Sciatic nerve (tissue), 2 donors: ENCODE measurements around the gene LAMC3. TPM values are rescaled to one million over a fixed set of nuclear protein-coding genes. Genes with fewer than 3 reads are reported as not detected.
A peak's percentile ranks its signal among the peaks of the same experiment; 100 is the strongest.
"Not testable (repeated sequence)": the region's sequence is repeated elsewhere in the genome, so short reads cannot be mapped to it uniquely, and the experiment has no call there.

Experiments used
- ATAC-seq: fragments of 200-7000 bp; cut with Tn5 transposase; one replicate; pipeline ENCODE4 v1.9.1; 2020; ENCODE audit warnings: mild to moderate bottlenecking, moderate library complexity
- DNase-seq: peaks from one replicate; pipeline ENCODE4 v3.0.0-alpha.2; 2020; ENCODE audit warnings: low spot score
- intact Hi-C: fragments of 100-400 bp; cut with DNase I; formaldehyde crosslinking; loops from one replicate; pipeline ENCODE4 v1.14.2; 2022
- total RNA-seq: library from RNA; stranded (reverse); fragmentation: NEBNext Ultra II Directional; extraction: Animal tissue kit (Norgen Biotek cat#: 25700); gene quantifications from one replicate; pipeline ENCODE4 v1.2.1, GENCODE V29; 2021
- donor health status: DM: no; HTN: no; CAD: no.
- donor health status: DM: no; HTN: no; CAD: no.

LAMC3 gene
- total RNA-seq, 1 donor from 2014 or later = 0.36 TPM

DNA sequence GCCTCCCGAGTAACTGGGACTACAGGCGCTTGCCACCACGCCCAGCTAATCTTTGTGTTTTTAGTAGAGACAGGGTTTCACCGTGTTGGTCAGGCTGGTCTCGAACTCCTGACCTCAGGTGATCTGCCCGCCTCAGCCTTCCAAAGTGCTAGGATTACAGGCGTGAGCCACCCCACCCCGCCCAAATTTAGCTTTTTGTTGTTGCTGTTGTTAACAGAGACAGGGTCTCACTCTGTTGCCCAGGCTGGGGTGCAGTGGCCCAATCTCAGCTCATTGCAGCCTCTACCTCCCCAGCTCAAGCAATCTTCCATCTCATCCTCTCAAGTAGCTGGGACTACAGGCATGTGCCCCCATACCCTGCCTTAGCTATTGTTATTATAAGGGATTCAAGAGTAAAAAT, 90.9 kb downstream of the LAMC3 start:
- intact Hi-C loops, ATAC-seq, DNase-seq: not testable (repeated sequence)

DNA sequence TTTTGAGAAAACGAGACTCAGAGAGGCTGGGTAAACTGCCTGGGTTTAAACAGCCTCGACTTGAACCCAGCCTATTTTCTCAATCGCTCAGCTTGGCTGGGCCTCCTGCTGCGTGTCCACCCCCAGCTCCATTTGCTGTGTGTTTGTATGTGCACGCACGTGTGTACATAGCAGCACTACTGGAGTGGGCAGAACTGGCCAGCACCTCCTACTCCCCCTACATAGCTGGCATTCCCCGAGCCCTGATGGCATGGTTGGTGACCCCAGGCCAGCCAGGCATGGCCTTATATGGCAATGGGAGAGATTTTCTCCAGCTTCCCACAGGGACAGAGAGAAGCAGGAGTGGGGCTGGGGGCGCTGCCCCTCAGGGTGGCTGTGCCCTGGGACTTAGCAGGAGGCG, 91.5 kb downstream of the LAMC3 start:
- DNase-seq (no peak), ATAC-seq (peak; percentile 42)
- intact Hi-C loops = no loop called here

DNA sequence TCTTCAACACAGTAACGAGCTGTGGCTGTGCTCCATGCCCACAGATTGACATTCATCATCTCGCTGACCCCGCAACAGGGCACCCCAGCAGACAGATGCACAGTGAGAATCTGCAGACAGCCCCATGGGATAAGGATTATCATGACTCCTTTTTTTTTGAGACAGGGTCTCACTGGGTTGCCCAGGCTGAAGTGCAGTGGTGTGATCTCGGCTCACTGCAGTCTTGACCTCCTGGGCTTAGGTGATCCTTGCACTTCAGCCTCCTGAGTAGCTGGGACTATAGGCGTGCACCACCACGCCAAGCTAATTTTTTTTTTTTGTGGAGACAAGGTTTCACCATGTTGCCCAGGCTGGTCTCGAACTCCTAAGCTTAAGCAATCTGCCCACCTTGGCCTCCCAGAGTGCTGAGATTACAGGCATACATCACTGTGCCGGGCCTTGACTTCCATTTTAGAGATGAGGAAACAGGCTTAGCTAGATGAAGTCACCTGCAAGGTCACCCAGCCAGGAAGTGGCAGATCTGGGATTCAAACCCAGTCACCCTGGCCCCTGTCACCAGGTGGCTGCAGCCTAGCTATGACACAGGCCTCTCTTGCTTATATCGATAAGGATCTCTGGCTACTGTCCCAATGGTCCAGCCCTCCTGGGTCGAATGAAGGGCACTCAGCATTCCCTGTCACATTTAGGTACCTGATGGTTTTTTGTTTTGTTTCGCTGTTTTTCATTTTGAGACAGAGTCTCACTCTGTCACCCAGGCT, 92.4 kb downstream of the LAMC3 start:
- ATAC-seq = no peak
- no peak for DNase-seq
- intact Hi-C loops = no loop called here

GRCh38 chr9:131103024-131103423, 94.0 kb downstream of the LAMC3 start:
- ATAC-seq (no peak), DNase-seq (no peak)
- intact Hi-C loops = no loop called here

GRCh38 chr9:131103535-131103934, 94.6 kb downstream of the LAMC3 start:
- ATAC-seq (no peak), DNase-seq (no peak)
- intact Hi-C loops = no loop called here

GRCh38 chr9:131104016-131104740, 95.2 kb downstream of the LAMC3 start:
- intact Hi-C loops = no loop called here
- DNase-seq (no peak), ATAC-seq (no peak)

DNA sequence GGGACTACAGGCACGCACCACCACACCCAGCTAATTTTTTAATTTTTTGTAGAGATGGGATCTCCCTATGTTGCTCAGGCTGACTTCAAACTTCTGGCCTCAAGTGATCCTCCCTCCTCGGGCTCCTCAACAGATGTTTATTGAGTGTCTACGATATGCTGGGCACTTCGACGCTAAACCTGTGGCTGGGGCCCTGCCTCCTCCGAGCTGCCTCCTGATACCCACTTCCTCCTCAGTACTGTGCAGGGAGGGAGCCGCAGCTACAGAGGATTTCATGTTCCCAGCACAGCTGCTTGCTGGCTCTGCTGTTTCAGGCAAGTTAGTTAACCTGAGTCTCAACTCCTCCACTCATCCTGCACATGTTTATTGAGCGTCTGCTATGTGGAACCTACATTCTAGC, 97.0 kb downstream of the LAMC3 start:
- intact Hi-C loops = no loop called here
- DNase-seq (no peak), ATAC-seq (no peak)

DNA sequence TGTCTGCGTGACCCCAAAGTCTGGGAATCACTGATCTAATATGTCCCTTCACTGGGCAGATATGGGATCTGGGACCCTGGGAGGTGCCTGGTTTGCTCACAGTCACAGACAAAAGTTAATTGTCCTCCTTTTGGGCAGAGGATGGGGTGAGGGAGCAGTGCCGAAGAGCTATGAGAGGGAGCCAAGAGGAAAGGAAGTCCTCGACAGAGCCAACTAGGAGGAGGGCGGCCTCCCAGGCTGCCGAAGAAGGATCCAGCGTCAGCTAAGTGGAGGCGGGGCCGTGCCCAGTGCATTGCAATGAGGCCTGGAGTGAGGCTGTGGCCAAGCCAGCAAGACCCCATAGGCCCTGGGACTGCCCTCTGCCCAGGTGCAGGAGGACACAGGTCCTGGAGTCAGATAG, 98.8 kb downstream of the LAMC3 start:
- DNase-seq = peak; percentile 73
- intact Hi-C loops = no loop called here
- ATAC-seq = peak; percentile 59

- intact Hi-C loops = no loop called here
- ATAC-seq (no peak), DNase-seq (no peak)
These were observed 102.3 kb downstream of the LAMC3 start for GRCh38 chr9:131111186-131111853.

- intact Hi-C loops = no loop called here
- DNase-seq = peak; percentile 74
- peak; percentile 77 for ATAC-seq
These were observed 102.9 kb downstream of the LAMC3 start for GRCh38 chr9:131111854-131112311.

GRCh38 chr9:131112374-131113154, 103.6 kb downstream of the LAMC3 start:
- ATAC-seq = no peak
- DNase-seq = peak; percentile 53
- intact Hi-C loops = no loop called here

DNA sequence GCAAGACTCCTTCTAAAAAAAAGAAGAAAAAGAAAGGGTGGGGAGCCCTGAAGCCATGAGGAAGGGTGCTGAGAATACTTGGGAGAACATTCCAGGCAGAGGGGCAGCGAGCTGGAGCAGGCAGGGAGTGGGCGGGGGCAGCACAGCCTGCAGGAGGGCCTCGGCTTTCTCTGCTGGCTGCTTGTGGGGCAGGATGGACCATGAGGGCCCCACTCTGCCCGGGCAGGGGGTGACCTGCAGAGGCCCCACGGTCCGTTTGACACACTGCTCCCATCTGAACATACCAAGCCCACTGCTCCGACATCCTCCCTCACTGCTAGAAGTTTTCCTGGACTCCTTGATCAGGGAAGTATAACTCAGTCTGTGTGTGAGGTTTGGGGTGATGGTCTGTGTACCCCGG, 104.7 kb downstream of the LAMC3 start:
- intact Hi-C loops = no loop called here
- DNase-seq = no peak
- ATAC-seq = no peak

DNA sequence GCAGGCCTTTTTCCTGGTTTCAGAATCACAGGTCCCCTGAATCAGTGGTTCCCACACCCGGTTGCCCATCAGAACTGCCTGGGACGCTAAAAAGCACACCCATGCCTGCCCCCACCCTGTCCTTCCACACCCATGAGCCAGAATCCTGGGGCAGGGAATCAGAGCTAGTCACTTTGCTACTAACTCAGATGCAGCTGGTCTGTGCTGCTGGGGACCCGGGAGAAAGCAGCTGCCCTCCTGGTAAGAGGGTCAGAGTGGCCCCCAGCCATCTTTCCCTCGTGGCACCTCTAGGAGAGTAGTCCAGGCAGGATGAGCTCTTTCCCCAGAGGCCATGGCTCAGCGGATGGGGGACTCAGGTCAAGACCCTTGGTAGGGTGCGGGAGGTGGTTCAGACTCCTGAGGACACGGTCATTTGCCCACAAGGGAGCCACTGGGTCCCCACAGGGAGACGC, 105.1 kb downstream of the LAMC3 start:
- intact Hi-C loops = no loop called here
- ATAC-seq (no peak), DNase-seq (peak; percentile 52)

GRCh38 chr9:131115360-131115742, 106.4 kb downstream of the LAMC3 start:
- intact Hi-C loops, ATAC-seq, DNase-seq: not testable (repeated sequence)

- ATAC-seq (peak; percentile 41), DNase-seq (no peak)
- intact Hi-C loops = no loop called here
These were observed 107.5 kb downstream of the LAMC3 start for GRCh38 chr9:131116281-131117120.

GRCh38 chr9:131117121-131117761, 108.3 kb downstream of the LAMC3 start:
- intact Hi-C loops = no loop called here
- DNase-seq (no peak), ATAC-seq (no peak)

GRCh38 chr9:131117762-131118145, 108.8 kb downstream of the LAMC3 start:
- ATAC-seq (no peak), DNase-seq (no peak)
- intact Hi-C loops = no loop called here

- intact Hi-C loops = no loop called here
- no peak for DNase-seq
These were observed 110.6 kb downstream of the LAMC3 start for GRCh38 chr9:131119600-131119999.

More at GRCh38 chr9:131119600-131119999, 110.6 kb downstream of the LAMC3 start:
- no peak for ATAC-seq
